ENCODE results near the gene TTF1. TPM values are rescaled to one million over a fixed set of nuclear protein-coding genes. Genes with fewer than 3 reads are reported as not detected.

Gene TTF1, protein sequence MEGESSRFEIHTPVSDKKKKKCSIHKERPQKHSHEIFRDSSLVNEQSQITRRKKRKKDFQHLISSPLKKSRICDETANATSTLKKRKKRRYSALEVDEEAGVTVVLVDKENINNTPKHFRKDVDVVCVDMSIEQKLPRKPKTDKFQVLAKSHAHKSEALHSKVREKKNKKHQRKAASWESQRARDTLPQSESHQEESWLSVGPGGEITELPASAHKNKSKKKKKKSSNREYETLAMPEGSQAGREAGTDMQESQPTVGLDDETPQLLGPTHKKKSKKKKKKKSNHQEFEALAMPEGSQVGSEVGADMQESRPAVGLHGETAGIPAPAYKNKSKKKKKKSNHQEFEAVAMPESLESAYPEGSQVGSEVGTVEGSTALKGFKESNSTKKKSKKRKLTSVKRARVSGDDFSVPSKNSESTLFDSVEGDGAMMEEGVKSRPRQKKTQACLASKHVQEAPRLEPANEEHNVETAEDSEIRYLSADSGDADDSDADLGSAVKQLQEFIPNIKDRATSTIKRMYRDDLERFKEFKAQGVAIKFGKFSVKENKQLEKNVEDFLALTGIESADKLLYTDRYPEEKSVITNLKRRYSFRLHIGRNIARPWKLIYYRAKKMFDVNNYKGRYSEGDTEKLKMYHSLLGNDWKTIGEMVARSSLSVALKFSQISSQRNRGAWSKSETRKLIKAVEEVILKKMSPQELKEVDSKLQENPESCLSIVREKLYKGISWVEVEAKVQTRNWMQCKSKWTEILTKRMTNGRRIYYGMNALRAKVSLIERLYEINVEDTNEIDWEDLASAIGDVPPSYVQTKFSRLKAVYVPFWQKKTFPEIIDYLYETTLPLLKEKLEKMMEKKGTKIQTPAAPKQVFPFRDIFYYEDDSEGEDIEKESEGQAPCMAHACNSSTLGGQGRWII
- 8.9 TPM for total RNA-seq

DNA sequence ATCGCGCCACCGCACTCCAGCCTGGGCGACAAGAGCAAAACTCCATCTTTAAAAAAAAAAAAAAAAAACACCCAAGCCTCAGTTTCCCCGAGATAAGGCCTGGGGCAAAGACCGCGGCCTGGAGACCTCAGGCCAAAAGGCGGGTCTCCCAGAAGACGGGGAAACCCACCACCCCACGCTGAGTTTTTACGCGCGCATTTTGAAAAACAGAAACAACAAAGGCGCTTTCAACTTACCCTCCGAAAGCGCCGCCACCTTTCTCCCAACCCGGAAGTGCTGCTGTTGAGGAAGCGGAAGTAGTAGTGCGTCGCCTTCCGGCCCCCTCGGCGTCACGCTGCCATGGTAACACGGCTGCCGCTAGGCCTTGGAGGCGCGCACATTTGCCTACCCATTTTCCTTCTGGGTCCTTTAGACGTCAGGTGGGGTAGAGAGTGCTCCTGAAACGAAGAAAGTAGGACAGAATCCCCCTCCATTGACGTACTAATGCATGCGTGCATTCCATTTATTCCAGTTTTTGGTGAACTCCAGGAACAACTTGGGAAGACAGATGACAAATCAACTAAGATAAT lies at the start of gene TTF1:
TSS of gene TTF1 (minus strand) at position 287 of the 569 bp plus-strand sequence. CDS start 4,019 bp downstream, outside the sequence.
- DNase-seq = peak; percentile 77

DNA sequence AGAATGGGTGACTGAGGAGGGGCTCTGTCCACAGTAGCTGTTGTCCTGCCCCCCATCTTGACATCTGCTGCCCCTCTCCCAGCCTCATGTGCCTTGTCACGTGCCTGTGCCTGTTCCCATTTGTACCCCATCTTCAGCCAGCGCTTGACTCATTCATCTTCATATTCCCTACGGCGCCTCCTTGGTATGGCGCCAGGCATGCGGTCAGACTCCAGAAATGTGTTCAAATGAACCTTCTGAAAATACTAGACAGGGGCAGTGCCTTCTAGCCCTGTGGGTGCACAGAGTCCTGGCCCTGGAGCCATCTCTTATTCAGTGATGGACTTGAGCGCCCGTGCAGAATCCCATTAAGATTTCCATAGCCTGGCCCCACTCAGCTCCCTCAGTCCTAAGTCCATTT lies 49.6 kb upstream of the TTF1 start:
- no peak for DNase-seq

DNA sequence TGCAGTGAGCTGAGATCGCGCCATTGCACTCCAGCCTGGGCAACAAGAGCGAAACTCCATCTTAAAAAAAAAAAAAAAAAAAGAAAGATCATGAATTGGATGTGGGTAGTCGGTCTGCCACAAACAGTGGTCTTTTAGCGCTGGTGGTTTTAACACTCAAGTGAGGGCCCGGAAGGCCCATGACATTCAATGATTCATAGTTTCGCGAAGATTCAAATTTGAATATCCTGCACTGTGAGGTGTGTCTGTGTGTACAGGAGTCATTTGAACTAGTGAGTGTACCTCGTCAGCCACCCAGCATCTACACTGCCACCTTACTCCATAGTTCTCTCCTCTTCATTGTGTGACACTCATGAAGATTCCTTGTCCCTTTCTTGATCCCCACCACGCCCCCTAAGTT lies 44.6 kb upstream of the TTF1 start:
- DNase-seq = no peak

DNA sequence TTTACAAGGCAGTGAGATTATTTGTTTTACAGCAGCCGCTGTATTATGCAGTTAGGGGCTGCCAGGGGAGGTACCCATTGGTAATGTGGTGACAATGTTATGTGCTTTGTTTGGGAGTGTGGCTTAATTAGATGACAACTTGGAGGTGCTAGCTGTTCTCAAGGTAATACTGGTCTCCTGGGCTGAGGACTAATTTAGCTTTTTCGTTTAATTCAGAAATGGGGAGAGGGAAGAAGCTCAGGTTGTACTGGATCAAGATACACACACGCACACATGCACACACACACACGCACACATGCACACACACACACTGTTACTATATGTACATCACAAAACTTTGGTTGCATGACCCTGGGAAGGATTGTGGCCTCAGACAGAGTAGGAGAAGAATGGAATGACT lies 41.3 kb upstream of the TTF1 start:
- DNase-seq = no peak

DNA sequence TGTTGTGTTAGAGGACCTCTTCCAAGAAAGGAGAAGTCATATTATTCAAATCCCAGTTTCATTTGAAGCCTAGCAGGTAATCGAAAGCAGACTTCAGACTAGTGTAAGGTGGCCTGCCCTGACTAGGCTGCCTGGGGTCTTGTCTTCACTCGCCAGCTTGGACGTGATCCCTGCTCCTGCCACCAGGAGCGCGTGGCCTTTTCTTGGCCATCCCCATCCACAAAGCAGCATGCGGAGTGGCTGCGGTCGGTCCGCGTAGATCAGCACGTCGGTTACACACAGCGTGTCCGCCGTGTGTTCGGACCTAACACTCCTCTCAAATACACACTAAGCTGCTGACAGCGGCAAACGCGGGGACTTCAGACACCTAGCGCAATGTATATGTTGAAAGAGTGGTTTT lies 40.7 kb upstream of the TTF1 start:
- no peak for DNase-seq

DNA sequence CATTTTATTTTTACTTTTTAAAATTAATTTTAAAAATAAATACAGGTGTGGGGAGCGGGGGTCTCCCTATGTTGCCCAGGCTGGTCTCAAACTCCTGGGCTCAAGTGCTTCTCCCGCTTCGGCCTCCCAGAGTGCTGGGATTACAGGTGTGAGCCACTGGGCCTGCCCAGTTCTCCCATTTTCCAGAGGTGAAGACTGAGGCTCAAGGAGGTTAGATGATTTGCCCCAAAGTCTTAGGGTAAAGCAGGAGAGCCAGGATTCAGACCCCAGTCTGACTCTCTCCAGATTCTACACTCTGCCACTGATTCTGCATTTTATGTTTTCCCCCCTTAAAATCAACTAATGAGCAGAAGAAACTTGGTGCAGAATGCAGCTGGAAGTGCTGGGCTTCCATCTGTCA lies 40.2 kb upstream of the TTF1 start:
- DNase-seq = no peak

DNA sequence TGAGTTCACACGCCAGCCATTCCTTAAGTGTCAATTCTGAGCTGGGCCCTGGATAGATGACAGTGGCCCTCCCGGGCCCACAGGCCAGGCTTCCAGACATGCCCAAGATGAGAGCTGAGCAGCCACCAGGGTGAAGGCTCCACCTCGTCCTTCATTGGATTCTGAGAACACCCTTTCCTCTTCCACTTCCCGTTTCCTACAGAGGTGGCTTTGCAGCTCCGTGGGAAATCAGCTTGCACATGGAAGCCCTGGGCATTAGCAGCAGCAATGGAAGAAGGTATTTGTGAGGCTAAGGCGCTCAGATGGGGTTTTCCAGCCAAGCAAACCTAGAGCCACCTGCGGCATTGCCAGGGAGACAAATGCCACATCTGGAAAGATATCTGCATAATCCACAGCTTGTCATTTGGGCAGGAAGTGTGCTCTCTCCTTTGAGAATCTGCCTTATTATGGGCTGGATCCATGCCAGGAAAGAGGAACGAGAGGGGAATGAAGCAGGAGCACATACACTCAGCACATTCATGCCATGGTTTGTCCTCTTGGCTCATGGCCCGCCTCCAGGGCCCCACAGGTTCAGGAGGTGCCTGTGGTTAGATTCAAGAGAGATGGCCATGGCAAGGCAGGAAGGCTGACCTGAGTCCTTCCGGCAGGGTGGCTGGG lies 37.4 kb upstream of the TTF1 start:
- DNase-seq = no peak

DNA sequence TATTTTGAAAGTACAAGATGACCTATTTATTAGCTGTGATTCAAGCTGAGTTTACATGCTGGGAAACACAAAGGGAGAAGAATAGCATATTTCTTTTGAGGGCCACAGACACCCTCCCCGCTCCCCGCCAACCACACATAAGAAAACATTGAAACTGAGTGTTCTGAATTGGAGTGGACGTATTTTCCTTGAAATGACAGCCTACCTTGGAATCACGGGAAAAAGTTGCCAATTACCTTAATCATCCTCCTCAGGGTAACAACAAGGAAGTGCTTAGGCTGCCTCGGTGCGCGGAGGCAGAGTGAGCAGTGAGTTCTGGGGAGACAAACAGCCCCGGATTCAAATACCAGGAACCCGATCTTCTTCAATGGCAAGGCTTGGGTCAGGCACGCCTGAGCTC lies 34.8 kb upstream of the TTF1 start:
- no peak for DNase-seq

DNA sequence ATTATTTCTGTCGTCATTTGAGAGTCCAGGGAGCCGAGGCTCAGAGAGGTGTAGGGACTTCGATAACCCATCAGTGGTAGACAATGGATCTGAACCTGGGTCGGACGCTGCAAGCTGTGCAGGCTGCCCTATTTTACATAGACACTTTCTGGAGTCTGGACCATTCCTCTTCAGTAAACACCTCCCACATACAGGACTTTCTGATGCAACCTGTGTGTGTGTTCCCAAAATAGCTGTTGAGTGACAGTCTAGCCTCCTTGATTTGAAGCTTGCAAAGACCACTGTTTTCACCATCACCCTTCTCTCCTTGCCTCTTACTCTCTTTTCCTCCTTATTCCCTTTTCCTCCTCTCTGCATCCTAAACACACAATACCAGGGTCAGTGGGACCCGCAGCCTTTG lies 34.1 kb upstream of the TTF1 start:
- DNase-seq = no peak

DNA sequence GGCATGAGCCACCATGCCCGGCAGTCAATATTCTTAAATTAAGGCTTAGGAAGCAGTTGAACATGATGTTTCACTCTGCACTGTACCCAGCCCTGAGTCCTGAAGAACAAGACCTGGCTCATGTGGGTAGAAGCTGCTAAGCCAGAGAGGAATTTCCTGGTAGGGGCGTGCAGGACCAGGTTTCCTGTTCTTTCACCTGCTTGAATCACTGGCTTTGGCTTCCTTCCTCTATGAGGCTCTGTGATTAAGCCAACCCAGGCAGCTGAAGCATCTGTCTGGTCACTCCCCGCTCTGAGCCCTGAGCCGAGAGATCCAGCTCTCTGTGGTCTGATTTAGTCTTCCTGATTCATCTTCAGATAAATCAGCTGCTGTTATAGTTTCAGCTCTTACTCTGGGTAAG lies 32.5 kb upstream of the TTF1 start:
- DNase-seq = no peak

DNA sequence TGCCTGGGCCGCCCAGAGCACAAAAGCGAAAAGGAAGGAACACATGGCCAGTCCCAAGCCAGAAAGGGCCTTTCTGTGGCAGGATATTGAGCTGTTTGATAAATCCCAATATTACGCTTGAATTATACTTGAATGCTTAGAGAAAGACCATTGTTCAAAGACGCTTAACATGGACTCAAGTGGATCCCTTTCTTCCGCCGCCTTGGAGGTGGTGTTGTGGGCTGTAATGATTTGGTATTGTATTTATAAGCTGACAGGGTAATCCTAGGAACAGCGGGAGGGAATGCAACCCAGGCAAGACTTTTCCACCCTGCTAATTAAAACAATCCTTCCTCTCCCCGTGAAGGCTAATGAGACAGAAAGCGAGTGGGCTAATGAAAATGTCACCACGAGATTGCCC lies 28.2 kb upstream of the TTF1 start:
- DNase-seq = no peak

DNA sequence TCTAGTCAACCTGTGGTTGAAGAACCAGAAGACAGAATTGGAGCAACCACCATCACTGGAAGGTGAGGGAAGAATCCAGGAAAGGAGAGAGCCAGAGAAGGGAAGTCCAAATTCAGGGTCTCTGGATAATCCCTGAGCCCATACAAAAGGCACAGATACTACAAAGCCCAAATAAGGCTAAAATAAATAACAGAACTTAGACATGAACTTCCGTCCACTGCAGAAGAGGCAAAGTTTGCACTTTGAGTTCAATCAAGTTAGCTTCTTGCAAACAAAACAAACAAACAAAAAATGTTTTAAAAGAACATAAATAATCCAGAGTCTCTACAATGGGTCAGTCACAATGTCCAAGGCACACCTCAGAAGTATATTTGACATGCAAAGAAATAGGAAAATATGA lies 24.4 kb upstream of the TTF1 start:
- DNase-seq = no peak

DNA sequence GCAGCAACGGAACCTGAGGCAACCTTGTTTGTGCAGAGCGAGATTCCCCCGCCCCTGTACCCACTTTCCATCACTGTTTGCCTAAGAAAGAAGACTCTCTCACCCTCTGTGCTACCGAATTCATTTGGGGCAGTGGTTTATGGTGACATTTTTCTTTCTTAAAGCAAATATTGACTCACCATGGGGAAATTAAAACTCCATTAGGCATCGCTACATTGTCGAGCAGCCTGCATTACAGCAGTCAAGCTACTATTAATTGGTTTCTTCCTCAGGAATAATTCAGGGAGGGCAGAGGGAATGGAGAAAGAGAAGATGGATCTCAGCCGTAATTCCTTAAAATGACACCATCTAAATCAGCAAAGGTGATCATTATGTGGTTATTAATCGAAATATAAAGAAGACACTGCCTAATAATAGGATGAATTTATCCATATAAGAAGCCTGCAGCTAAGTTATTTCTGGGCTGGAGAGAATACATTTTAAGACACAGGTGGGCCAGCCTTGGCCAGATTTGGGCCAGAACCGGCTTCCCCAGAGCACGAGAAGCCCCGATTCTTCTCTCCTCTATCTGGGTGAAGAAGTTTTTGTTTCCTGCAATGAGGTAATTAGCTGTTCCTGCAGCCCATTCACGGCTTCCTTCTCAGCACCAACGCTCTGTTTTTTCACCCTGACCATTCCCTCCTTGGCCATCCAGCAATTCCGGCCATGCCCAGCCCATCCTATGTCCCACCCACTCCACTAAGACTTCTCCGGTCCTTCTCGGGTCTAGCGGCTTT lies 20.2 kb upstream of the TTF1 start:
- DNase-seq = no peak

DNA sequence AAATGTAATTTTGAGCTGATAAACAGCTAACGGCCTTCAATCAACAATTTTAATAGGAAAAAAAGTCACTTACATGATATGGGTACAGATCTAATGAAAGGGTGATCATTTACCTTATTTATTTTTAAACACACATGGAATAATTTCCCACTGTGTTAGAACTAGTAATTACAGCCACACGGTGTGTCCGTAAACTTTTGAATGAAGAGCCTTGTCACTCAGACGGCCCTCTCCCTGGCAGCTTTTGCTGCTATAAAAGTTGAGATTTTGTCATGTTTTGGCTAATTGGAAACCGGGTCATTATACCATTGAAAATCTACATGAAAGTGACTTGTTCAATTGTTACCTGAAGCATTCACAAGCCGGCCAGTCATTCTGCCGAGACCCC lies 19.0 kb upstream of the TTF1 start:
- no peak for DNase-seq

DNA sequence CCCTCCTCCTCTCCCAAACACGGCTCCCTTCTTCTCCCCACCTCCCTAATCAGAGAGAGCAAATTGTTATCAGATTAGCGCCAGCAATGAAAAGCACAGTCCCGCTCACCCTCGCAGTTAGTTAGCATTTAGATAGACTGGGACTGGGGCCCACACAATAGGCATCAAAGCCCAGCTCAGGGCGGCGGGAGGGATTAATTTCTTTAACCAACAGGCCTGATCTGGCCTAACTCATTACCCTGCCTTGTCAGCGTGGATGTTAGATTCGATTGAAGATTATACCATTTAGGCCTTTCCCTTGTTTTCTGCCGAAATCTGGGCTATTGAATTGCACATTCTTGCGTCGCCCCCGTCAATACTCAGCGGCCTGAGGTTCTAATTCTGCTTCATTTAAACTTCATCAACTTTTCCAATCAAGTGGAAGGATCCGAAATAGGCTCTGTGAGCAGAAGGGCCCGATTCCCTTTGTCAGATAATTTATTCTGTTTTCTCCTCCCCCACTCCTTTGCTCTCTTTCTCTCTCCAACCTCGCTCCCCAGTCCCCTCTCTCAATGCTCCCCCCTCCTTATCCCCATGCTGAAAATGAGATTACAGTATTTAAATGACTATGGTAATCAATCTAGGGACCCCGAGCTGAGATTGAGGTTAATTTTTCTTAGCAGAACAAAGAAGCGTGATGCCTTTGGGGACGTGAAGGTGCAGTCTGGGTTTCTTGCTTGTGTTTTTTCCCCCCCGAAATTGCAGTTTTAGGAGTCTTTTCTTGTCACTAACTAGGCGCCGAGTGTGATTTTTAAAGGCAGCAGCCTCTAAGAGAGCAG lies 18.4 kb upstream of the TTF1 start:
- no peak for DNase-seq

DNA sequence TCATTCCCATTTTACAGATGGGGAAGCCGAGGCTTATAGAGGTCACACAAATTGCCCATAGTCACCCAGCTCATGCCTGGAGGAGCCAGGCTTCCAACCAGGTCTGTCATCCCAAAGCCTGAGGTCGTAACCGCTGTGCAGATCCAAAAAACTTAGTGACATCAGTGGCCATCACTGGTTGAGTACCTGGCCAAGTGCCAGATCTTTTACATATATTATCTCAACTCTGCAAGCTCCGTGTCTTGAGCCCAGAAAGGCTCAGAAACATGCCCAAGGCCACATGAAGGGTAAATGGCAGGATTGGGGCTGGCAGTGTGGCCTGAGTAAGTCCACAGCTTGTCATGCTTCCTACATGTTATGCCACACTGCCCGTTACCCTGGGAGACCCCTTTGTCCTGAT lies 16.9 kb upstream of the TTF1 start:
- DNase-seq = no peak

DNA sequence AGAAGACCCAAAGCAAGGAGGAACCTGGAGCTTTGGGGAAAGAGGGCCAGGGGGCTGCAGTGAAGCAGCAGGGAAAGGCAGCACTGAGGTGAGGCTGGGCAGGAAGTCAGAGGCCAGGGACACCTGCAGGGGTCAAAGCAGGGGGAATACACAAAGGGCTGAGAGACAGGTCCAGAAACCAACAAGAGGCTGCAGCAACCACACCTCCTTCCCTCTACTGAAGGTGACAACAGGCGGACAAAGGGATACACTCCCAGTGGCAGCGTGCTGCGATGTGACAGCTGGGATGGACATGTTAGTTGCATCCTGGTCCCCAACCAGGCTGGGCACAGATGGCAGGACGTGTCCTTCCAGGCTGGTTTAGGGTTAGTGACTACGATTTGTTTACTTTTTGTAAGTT lies 15.9 kb upstream of the TTF1 start:
- no peak for DNase-seq

DNA sequence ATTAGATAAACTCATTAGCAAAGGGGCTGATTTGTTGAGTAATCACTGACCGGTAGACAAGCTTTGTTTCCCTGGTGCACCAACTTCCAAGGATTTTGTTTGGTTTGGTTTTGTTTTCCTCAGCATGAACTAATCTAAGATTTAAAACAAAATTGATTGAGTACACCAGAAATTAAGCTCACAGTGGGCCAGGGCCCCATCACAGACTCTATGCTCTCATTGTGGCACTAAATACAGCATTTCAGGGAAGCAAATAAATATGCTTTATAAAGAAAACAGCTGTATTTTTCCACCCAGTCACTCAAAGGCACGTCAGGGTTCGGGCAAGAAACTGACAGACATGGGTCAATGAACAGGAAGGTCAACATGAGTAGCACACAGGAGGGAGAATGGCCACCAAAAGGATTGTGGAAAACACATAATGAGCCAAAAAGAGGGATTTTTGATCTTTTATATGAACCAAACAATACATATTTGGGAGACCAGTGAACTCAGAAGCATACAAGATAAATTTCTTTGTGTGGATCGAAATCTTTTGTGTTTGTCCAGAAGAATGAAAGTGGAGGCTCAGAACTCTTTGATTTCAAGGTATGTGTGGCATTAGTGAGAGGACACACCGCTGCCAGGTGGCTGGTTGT lies 12.2 kb upstream of the TTF1 start:
- no peak for DNase-seq

DNA sequence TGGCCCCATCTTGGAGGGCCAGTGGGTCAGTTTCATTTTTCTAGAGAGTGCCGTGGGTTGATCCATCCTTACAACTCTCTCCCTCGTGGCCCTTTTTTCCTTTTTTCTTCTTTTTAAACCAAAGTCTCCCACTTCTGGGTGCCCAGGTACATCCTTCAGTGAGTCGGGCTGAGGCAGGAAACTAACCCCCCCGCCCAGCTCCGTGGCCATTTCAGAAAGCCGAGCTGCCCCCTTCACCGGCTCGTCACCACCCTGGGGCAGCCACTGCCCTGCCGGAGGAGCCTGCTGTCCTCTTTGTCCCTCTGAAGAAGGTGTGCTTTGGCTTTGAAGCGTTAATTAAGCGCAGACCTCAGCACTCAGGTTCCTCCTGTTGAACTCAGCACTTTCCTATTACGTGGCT lies 8.5 kb upstream of the TTF1 start:
- no peak for DNase-seq

DNA sequence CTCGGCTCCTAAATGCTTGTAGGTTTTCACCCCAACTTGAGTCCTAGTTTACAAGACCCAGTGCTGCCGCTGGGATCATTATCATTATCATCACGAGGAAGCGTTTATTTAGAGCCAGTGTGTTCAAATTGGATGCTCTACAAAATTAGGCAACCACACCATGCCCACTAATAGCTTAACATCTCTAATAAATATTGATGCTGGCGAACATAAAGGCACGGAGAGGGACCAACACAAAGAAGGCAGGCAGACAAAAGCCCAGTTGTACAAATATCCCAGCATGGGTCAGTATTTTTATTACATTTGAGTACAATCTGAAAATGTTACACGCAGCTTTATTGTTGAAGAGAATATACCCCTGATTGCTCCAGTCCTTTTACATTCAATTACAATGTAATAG lies 8.1 kb upstream of the TTF1 start:
- no peak for DNase-seq

DNA sequence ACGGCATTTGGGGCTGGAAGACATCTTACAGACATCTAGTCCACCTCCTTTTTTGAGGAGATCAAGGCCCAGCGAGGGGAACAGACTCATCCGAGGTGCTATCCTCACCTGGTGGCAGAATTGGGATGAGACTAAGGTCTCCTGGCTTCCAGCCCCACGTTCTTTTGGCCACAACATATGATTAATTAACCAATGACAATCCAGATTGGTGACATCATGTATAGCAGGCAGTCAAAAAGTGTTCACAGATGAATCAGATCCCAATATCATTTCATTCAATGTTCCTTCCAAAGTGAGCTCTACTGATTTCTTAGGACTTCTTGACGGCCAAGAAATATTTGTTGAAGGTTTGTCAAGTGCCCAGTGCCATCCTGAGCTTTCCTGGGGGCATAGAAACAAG lies 7.3 kb upstream of the TTF1 start:
- no peak for DNase-seq

All from skin of body (tissue), 2 donors.